H9 (cell line): ENCODE data around the gene PAOX. TPM values are rescaled to one million over a fixed set of nuclear protein-coding genes. Genes with fewer than 3 reads are reported as not detected.

Experiments used
- DNase-seq: peaks from one replicate; pipeline ENCODE4 v3.0.0-alpha.2; 2017
- H2AFZ ChIP-seq: one replicate; pipeline ENCODE4 v1.6.1; 2013; ENCODE audit warnings: mild to moderate bottlenecking, low read length, control low read depth, moderate library complexity
- H2AK5ac ChIP-seq: 2 replicates; pipeline ENCODE4 v1.6.1; 2013; ENCODE audit warnings: low read length, control low read depth, mixed read lengths; ENCODE audit not compliant: insufficient read length
- H2BK120ac ChIP-seq: one replicate; pipeline ENCODE4 v1.6.1; 2013; ENCODE audit warnings: low read depth, mild to moderate bottlenecking, low read length, control low read depth, inconsistent platforms; ENCODE audit not compliant: poor library complexity, severe bottlenecking
- H2BK12ac ChIP-seq: 2 replicates; pipeline ENCODE4 v1.6.1; 2013; ENCODE audit warnings: low read length, control low read depth, mixed read lengths, low read depth; ENCODE audit not compliant: insufficient read length
- H2BK15ac ChIP-seq: 2 replicates; pipeline ENCODE4 v1.6.1; 2013; ENCODE audit warnings: low read depth, low read length, control low read depth
- H2BK20ac ChIP-seq: one replicate; pipeline ENCODE4 v1.6.1; 2013; ENCODE audit warnings: low read depth, mild to moderate bottlenecking, low read length, control low read depth, inconsistent platforms; ENCODE audit not compliant: poor library complexity, severe bottlenecking
- H2BK5ac ChIP-seq: 2 replicates; pipeline ENCODE4 v1.6.1; 2013; ENCODE audit warnings: low read length, control low read depth, mixed read lengths; ENCODE audit not compliant: insufficient read length
- H3K14ac ChIP-seq: 2 replicates; pipeline ENCODE4 v1.6.1; 2013; ENCODE audit warnings: low read length, control low read depth; ENCODE audit not compliant: insufficient read depth
- H3K18ac ChIP-seq: 2 replicates; pipeline ENCODE4 v1.6.1; 2013; ENCODE audit warnings: low read depth, mild to moderate bottlenecking, mixed read lengths, low read length, control low read depth; ENCODE audit not compliant: insufficient read length
- H3K23ac ChIP-seq: 2 replicates; pipeline ENCODE4 v1.6.1; 2013; ENCODE audit warnings: low read length, control low read depth, mixed read lengths, low read depth; ENCODE audit not compliant: insufficient read length
- H3K23me2 ChIP-seq: 2 replicates; pipeline ENCODE4 v1.6.1; 2013; ENCODE audit warnings: low read depth, mild to moderate bottlenecking, mixed read lengths, low read length, control low read depth; ENCODE audit not compliant: insufficient read length, poor library complexity, severe bottlenecking
- H3K27ac ChIP-seq: 2 replicates; pipeline ENCODE4 v1.5.1; 2013; ENCODE audit warnings: low read length, control low read depth, mixed read lengths, low read depth; ENCODE audit not compliant: insufficient read length
- H3K27me3 ChIP-seq: 2 replicates; pipeline ENCODE4 v1.6.1; 2013; ENCODE audit warnings: low read length, control low read depth, inconsistent platforms; ENCODE audit not compliant: insufficient read depth
- H3K4ac ChIP-seq: 2 replicates; pipeline ENCODE4 v1.6.1; 2013; ENCODE audit warnings: low read depth, mild to moderate bottlenecking, control low read depth, inconsistent platforms, low read length, moderate library complexity
- H3K4me1 ChIP-seq: 2 replicates; pipeline ENCODE4 v1.6.1; 2013; ENCODE audit warnings: low read length, control low read depth, inconsistent platforms; ENCODE audit not compliant: insufficient read depth
- H3K4me2 ChIP-seq: 2 replicates; pipeline ENCODE4 v1.6.1; 2013; ENCODE audit warnings: low read length, control low read depth, mixed read lengths; ENCODE audit not compliant: insufficient read length, insufficient read depth
- H3K56ac ChIP-seq: 2 replicates; pipeline ENCODE4 v1.6.1; 2013; ENCODE audit warnings: low read depth, mild to moderate bottlenecking, mixed read lengths, low read length, control low read depth; ENCODE audit not compliant: insufficient read length
- H3K79me1 ChIP-seq: 2 replicates; pipeline ENCODE4 v1.6.1; 2013; ENCODE audit warnings: low read depth, mild to moderate bottlenecking, moderate library complexity, low read length, control low read depth, inconsistent platforms; ENCODE audit not compliant: insufficient read depth, poor library complexity, severe bottlenecking
- H3K79me2 ChIP-seq: 2 replicates; pipeline ENCODE4 v1.6.1; 2013; ENCODE audit warnings: low read length, control low read depth, inconsistent platforms; ENCODE audit not compliant: insufficient read depth
- H3K9ac ChIP-seq: 2 replicates; pipeline ENCODE4 v1.6.1; 2013; ENCODE audit warnings: low read length, control low read depth, mixed read lengths; ENCODE audit not compliant: insufficient read length; ENCODE audit errors: extremely low read depth
- H3K9me3 ChIP-seq: one replicate; pipeline ENCODE4 v1.6.1; 2013; ENCODE audit warnings: low read depth, low read length, inconsistent platforms; ENCODE audit not compliant: control insufficient read depth
- H3T11ph ChIP-seq: one replicate; pipeline ENCODE4 v1.6.1; 2013; ENCODE audit warnings: mild to moderate bottlenecking, low read length, control low read depth, inconsistent platforms
- H4K20me1 ChIP-seq: one replicate; pipeline ENCODE4 v1.6.1; 2013; ENCODE audit not compliant: control insufficient read depth, insufficient read length, insufficient read depth
- H4K5ac ChIP-seq: 2 replicates; pipeline ENCODE4 v1.6.1; 2013; ENCODE audit warnings: low read depth, mild to moderate bottlenecking, mixed read lengths, low read length, control low read depth; ENCODE audit not compliant: insufficient read length
- H4K8ac ChIP-seq: replicated peaks from 2 replicates; pipeline ENCODE4 v1.6.1; 2013; ENCODE audit warnings: low read length, control low read depth, mixed read lengths, low read depth; ENCODE audit not compliant: insufficient read length
- H4K91ac ChIP-seq: 2 replicates; pipeline ENCODE4 v1.6.1; 2013; ENCODE audit warnings: low read depth, mild to moderate bottlenecking, moderate library complexity, mixed read lengths, low read length, control low read depth; ENCODE audit not compliant: insufficient read length
- H3K27ac Mint-ChIP-seq, 3 experiments: 2 replicates in 2 of 3; 3 replicates in 1 of 3; pipeline ENCODE4 v1.8.0; 2020 to 2021; ENCODE audit warnings: mixed read lengths in 3 of 3, mild to moderate bottlenecking in 1 of 3, moderate library complexity in 1 of 3
- H3K27me3 Mint-ChIP-seq: 2 replicates; pipeline ENCODE4 v1.8.0; 2021; ENCODE audit warnings: low read depth, mild to moderate bottlenecking, moderate library complexity, mixed read lengths
- H3K36me3 Mint-ChIP-seq, 3 experiments: 2 replicates in 2 of 3; 3 replicates in 1 of 3; pipeline ENCODE4 v1.8.0; 2020 to 2021; ENCODE audit warnings: low read depth in 3 of 3, mixed read lengths in 3 of 3; ENCODE audit not compliant: insufficient read depth in 1 of 3
- H3K4me1 Mint-ChIP-seq, 2 experiments: 2 replicates each; pipeline ENCODE4 v1.8.0; 2020; ENCODE audit warnings: mixed read lengths in 2 of 2
- H3K4me3 Mint-ChIP-seq, 2 experiments: 2 replicates in 1 of 2; 3 replicates in 1 of 2; pipeline ENCODE4 v1.8.0; 2020 to 2021; ENCODE audit warnings: mild to moderate bottlenecking in 2 of 2, mixed read lengths in 2 of 2, moderate library complexity in 1 of 2
- H3K9me3 Mint-ChIP-seq, 2 experiments: 2 replicates in 1 of 2; 3 replicates in 1 of 2; pipeline ENCODE4 v1.8.0; 2020; ENCODE audit warnings: mild to moderate bottlenecking in 2 of 2, mixed read lengths in 2 of 2, moderate library complexity in 1 of 2
- WGBS: extraction: QIAGEN DNeasy Blood & Tissue Kit; methylation state at CpG from one replicate; pipeline ENCODE4 v1.1.7; 2013; ENCODE audit warnings: missing lambda C conversion rate, low lambda C conversion rate, mixed read lengths; ENCODE audit not compliant: insufficient read length; ENCODE audit errors: extremely low coverage; 5-methylcytosine and 5-hydroxymethylcytosine counted together
- total RNA-seq: library from RNA; stranded (reverse); gene quantifications from 2 replicates; pipeline ENCODE4 v1.2.1, GENCODE V29; 2021
- TF ChIP-seq, protein P1 (sequence below): fragments of 200-600 bp; sonication (generic); conservative IDR thresholded peaks from 3 replicates; pipeline ENCODE4 v1.8.0; 2021; ENCODE audit warnings: antibody characterized with exemption, mild to moderate bottlenecking

PAOX gene
- total RNA-seq, 1 experiment from 2014 or later: 5.6 TPM

DNA sequence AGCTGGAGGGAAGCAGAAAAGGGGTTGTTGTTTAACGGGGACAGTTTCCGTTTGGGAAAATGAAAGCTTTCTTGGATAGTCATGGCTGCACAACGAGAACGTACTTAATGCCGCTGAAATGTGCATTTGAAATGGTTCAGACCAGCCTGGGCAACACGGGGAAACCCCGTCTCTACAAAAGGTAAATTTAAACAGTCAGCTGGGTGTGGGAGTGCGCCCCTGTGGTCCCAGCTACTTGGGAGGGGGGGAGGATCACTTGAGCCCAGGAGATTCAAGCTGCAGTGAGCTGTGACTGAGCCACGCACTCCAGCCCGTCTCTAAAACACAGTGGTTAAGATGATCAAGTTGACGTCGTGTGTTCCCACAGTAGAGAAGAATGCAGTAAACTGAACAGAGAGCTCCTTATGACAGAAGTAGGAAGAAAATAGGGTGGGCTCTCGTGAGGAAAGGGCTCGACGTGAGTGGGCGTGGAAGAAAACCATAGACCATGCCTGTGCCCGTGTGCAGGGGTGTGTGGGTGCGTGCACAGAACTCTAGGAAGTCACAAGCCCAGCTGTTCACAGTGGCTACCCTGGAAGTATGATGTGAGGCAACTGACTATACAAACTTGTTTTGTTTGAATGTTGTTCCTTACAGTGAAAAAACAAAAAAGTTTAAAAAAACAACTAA, 17.2 kb upstream of the PAOX start:
- Mint-ChIP-seq H3K27ac (peak overlapping the region in 1 of 3 experiments; percentile 71; a peak in 2 of 7 replicates), H3K4me3 (no peak overlapping the region; a peak in 1 of 5 replicates), H3K36me3 (peaks cover 25 to 48% (median 45%) of the 10 kb centered on the region in 3 experiments; a peak in 6 of 7 replicates), H3K4me1 (peaks cover 0 to 2% of the 10 kb centered on the region in 2 experiments; a peak in 1 of 4 replicates), H3K9me3 (no peaks in the 10 kb centered on the region), H3K27me3 (peaks cover 24% of the 10 kb centered on the region)
- Histone ChIP-seq H3K23ac (no peak overlapping the region), H4K20me1 (no peaks in the 10 kb centered on the region), H3K27me3 (no peaks in the 10 kb centered on the region; the same call in 1 of the 2 replicates), H2BK12ac (no peak overlapping the region), H2AFZ (no peak overlapping the region), H4K8ac (no peak overlapping the region), H2AK5ac (no peak overlapping the region), H2BK5ac (no peak overlapping the region), H4K5ac (no peak overlapping the region), H3K18ac (no peak overlapping the region), H2BK20ac (no peak overlapping the region), H4K91ac (no peak overlapping the region), H3K79me2 (no peaks in the 10 kb centered on the region), H3K9ac (no peak overlapping the region), H3K14ac (no peak overlapping the region), H3K4me2 (no peak overlapping the region), H3K9me3 (no peaks in the 10 kb centered on the region), H3T11ph (no peak overlapping the region), H2BK15ac (no peak overlapping the region), H2BK120ac (no peak overlapping the region), H3K27ac (no peak overlapping the region), H3K23me2 (no peaks in the 10 kb centered on the region), H3K4ac (no peak overlapping the region), H3K79me1 (no peaks in the 10 kb centered on the region), H3K4me1 (no peaks in the 10 kb centered on the region), H3K56ac (no peak overlapping the region)
- TF ChIP-seq, protein P1, sequence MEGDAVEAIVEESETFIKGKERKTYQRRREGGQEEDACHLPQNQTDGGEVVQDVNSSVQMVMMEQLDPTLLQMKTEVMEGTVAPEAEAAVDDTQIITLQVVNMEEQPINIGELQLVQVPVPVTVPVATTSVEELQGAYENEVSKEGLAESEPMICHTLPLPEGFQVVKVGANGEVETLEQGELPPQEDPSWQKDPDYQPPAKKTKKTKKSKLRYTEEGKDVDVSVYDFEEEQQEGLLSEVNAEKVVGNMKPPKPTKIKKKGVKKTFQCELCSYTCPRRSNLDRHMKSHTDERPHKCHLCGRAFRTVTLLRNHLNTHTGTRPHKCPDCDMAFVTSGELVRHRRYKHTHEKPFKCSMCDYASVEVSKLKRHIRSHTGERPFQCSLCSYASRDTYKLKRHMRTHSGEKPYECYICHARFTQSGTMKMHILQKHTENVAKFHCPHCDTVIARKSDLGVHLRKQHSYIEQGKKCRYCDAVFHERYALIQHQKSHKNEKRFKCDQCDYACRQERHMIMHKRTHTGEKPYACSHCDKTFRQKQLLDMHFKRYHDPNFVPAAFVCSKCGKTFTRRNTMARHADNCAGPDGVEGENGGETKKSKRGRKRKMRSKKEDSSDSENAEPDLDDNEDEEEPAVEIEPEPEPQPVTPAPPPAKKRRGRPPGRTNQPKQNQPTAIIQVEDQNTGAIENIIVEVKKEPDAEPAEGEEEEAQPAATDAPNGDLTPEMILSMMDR: no peak
- no peak for DNase-seq
- WGBS: no CpG with 5 or more reads among the region's 18 CpGs
